CD4-positive, alpha-beta T cell (primary cell): ENCODE results near the gene MAMLD1. TPM values are rescaled to one million over a fixed set of nuclear protein-coding genes. Genes with fewer than 3 reads are reported as not detected.

Experiments used
- ATAC-seq: fragments of 200-7000 bp; cut with Tn5 transposase; one replicate; pipeline ENCODE4 v1.10.0; 2022; ENCODE audit warnings: mild to moderate bottlenecking; ENCODE audit not compliant: poor library complexity
- CTCF ChIA-PET: fragments of 350-600 bp; sonication (Branson Sonifier 250); formaldehyde crosslinking; loops from one replicate; lab custom pipeline; 2021; ENCODE audit warnings: antibody characterized with exemption, inconsistent platforms; lab: Charles Lee
- POLR2A ChIA-PET: fragments of 350-600 bp; sonication (Branson Sonifier 250); formaldehyde crosslinking; loops from one replicate; lab custom pipeline; 2021; ENCODE audit warnings: antibody characterized with exemption, inconsistent platforms; lab: Charles Lee
- DNase-seq, 14 experiments: peaks; one replicate each; pipeline ENCODE4 v3.0.0-alpha.2; 2013 to 2020; ENCODE audit warnings: mixed read lengths in 2 of 14
- H3K27ac ChIP-seq, 2 donors: one replicate each; pipeline versions ENCODE4 v1.5.1 to v1.7.0; 2013; ENCODE audit warnings: low read length in 2 of 2, low read depth in 1 of 2, mild to moderate bottlenecking in 1 of 2
- H3K27me3 ChIP-seq, 2 experiments: 1 replicate in 1 of 2; 2 replicates in 1 of 2; pipeline versions ENCODE4 v1.6.1 to v1.7.0; 2013; ENCODE audit warnings: low read length in 2 of 2, control low read depth in 1 of 2, mild to moderate bottlenecking in 1 of 2, moderate library complexity in 1 of 2; ENCODE audit not compliant: insufficient read depth in 2 of 2, control insufficient read depth in 1 of 2
- H3K36me3 ChIP-seq: one replicate; pipeline ENCODE4 v1.6.1; 2013; ENCODE audit warnings: low read length, control low read depth; ENCODE audit not compliant: insufficient read depth
- H3K4me1 ChIP-seq: one replicate; pipeline ENCODE4 v1.6.1; 2013; ENCODE audit warnings: low read length, control low read depth; ENCODE audit not compliant: insufficient read depth
- H3K4me3 ChIP-seq: one replicate; pipeline ENCODE4 v1.5.1; 2013; ENCODE audit warnings: mild to moderate bottlenecking, low read length, moderate library complexity
- H3K9me3 ChIP-seq, 2 experiments: 1 replicate in 1 of 2; 2 replicates in 1 of 2; pipeline versions ENCODE4 v1.6.1 to v1.7.0; 2013; ENCODE audit warnings: low read length in 2 of 2, mild to moderate bottlenecking in 2 of 2, control low read depth in 1 of 2, moderate library complexity in 1 of 2; ENCODE audit not compliant: control insufficient read depth in 1 of 2, insufficient read depth in 1 of 2
- H3K27ac Mint-ChIP-seq: one replicate; pipeline ENCODE4 v1.8.0; 2020; ENCODE audit warnings: mixed read lengths
- H3K27me3 Mint-ChIP-seq: one replicate; pipeline ENCODE4 v1.8.0; 2021; ENCODE audit warnings: mixed read lengths
- H3K36me3 Mint-ChIP-seq: one replicate; pipeline ENCODE4 v1.8.0; 2021; ENCODE audit warnings: low read depth, mixed read lengths
- H3K4me1 Mint-ChIP-seq: one replicate; pipeline ENCODE4 v1.8.0; 2021; ENCODE audit warnings: low read depth, mixed read lengths
- H3K4me3 Mint-ChIP-seq: one replicate; pipeline ENCODE4 v1.8.0; 2020; ENCODE audit warnings: mild to moderate bottlenecking, mixed read lengths
- H3K9me3 Mint-ChIP-seq: one replicate; pipeline ENCODE4 v1.8.0; 2020; ENCODE audit warnings: mixed read lengths
- intact Hi-C, 2 experiments: fragments of 100-400 bp; cut with DNase I in 1 of 2; cut with micrococcal nuclease in 1 of 2; formaldehyde crosslinking; loops; one replicate each; pipeline versions ENCODE4 v1.15.1 to v1.9.0; 2023 to 2025; cut with DNase I, micrococcal nuclease
- total RNA-seq, 174 experiments: library from RNA in 2 of 174; stranded (reverse) in 2 of 174; gene quantifications; one replicate each; pipeline ENCODE4 v1.2.3 and lab custom pipeline; 2021 to 2026
- TF ChIP-seq, protein P1 (sequence below): fragments of 200-600 bp; IDR thresholded peaks from one replicate; pipeline ENCODE4 v1.8.0; 2022; ENCODE audit warnings: antibody characterized with exemption, mild to moderate bottlenecking

MAMLD1 gene
- total RNA-seq, 2 experiments from 2014 or later = 0.45 to 0.96 TPM

DNA sequence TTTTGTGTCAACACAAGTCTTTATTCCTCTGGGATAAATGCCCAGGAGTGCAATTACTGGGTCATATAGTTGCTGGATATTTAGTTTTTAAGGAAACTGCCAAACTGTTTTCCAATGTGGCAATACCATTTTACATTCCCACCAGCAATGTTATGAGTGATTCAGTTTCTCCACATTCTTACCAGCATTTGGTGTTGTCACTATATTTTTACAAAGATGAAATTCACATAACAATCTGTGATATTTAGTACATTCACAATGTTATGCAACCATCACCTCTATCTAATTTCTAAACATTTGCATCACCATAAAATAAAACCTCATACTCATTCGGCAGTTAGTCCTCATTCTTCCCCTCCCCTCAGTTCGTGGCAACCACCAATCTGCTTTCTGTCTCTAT is 75.0 kb downstream of the MAMLD1 start:
- no peaks in the 10 kb centered on the region for H3K4me1 Mint-ChIP-seq
- TF ChIP-seq, protein P1, sequence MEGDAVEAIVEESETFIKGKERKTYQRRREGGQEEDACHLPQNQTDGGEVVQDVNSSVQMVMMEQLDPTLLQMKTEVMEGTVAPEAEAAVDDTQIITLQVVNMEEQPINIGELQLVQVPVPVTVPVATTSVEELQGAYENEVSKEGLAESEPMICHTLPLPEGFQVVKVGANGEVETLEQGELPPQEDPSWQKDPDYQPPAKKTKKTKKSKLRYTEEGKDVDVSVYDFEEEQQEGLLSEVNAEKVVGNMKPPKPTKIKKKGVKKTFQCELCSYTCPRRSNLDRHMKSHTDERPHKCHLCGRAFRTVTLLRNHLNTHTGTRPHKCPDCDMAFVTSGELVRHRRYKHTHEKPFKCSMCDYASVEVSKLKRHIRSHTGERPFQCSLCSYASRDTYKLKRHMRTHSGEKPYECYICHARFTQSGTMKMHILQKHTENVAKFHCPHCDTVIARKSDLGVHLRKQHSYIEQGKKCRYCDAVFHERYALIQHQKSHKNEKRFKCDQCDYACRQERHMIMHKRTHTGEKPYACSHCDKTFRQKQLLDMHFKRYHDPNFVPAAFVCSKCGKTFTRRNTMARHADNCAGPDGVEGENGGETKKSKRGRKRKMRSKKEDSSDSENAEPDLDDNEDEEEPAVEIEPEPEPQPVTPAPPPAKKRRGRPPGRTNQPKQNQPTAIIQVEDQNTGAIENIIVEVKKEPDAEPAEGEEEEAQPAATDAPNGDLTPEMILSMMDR = no peak

DNA sequence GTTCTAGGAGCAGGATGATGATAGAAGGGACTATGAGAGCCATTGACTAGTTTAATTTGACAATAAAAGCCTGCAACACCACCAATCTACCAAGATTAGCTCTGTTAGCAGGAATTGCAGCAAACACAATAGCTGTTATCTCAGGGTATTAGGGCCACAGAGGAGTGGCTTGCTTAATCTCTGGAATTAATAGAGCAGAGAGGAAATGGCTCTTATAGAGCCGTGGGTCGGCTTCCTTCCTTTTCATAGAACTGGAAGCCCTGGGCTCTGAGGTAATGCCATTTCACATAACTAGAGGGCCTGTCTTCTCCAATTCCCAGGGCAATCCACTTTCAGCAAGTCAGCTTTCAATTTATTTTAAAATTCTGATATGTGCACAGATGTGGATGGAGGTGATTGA is 83.0 kb downstream of the MAMLD1 start:
- TF ChIP-seq, protein P1 = no peak
- no peak overlapping the region for H3K27ac Mint-ChIP-seq
- Histone ChIP-seq H3K9me3 (no peaks in the 10 kb centered on the region), H3K36me3 (no peaks in the 10 kb centered on the region), H3K4me1 (peaks cover 13% of the 10 kb centered on the region), H3K27ac (no peak overlapping the region), H3K27me3 (no peaks in the 10 kb centered on the region), H3K4me3 (no peak overlapping the region)
- no peaks in the 10 kb centered on the region for H3K36me3 Mint-ChIP-seq
- ChIA-PET POLR2A (no interaction called here), CTCF (interaction anchor here (1.5 kb wide), 1 partner anchor 27 kb away, joined by 3 read pairs; no protein-coding TSS in a partner anchor)
- ATAC-seq (no peak), DNase-seq (no peak)
- H3K9me3 Mint-ChIP-seq = no peaks in the 10 kb centered on the region
- no peak overlapping the region for H3K4me3 Mint-ChIP-seq
- no peaks in the 10 kb centered on the region for H3K27me3 Mint-ChIP-seq
- intact Hi-C loops = no loop called here
- peaks cover 5% of the 10 kb centered on the region for H3K4me1 Mint-ChIP-seq

More for the DNA sequence above, 75.0 kb downstream of the MAMLD1 start:
- no peaks in the 10 kb centered on the region for H3K36me3 ChIP-seq
- POLR2A ChIA-PET = no interaction called here
- H3K27me3 ChIP-seq = no peaks in the 10 kb centered on the region
- H3K27ac Mint-ChIP-seq = no peak overlapping the region
- no peaks in the 10 kb centered on the region for H3K9me3 ChIP-seq
- no peak for DNase-seq
- H3K27me3 Mint-ChIP-seq = no peaks in the 10 kb centered on the region
- H3K36me3 Mint-ChIP-seq = no peaks in the 10 kb centered on the region
- ATAC-seq = no peak
- no peak overlapping the region for H3K27ac ChIP-seq
- CTCF ChIA-PET = no interaction called here
- H3K9me3 Mint-ChIP-seq = no peaks in the 10 kb centered on the region
- H3K4me1 ChIP-seq = no peaks in the 10 kb centered on the region
- H3K4me3 Mint-ChIP-seq = no peak overlapping the region
- intact Hi-C loops = no loop called here
- no peak overlapping the region for H3K4me3 ChIP-seq

DNA sequence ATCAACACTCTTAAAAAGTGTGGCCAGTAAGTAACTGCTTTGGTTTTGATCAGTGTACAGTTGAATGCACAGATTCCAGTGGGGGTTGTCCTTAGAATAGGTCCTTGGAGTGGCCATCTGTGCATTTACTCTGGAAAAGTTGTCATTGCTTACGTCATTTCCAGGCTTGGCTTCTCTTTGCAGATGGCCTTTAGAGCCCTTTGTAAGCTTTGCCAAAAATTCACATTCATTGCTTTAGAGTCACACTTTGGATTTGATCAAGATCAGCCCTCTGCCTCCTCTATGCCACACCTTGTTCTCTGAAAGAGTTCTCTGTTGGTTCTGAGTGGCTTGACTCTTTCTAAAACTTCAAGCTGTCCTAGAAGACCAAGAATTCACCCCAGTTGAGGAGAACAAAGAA is 83.9 kb downstream of the MAMLD1 start:
- H3K9me3 Mint-ChIP-seq = no peaks in the 10 kb centered on the region
- intact Hi-C loops = no loop called here
- ChIA-PET CTCF (no interaction called here), POLR2A (no interaction called here)
- ATAC-seq (no peak), DNase-seq (no peak)
- no peak overlapping the region for H3K27ac Mint-ChIP-seq
- H3K4me3 ChIP-seq = no peak overlapping the region
- no peaks in the 10 kb centered on the region for H3K9me3 ChIP-seq
- H3K27me3 Mint-ChIP-seq = no peaks in the 10 kb centered on the region
- no peaks in the 10 kb centered on the region for H3K36me3 ChIP-seq
- no peak overlapping the region for H3K27ac ChIP-seq
- no peaks in the 10 kb centered on the region for H3K36me3 Mint-ChIP-seq
- no peak overlapping the region for H3K4me3 Mint-ChIP-seq
- H3K4me1 Mint-ChIP-seq = peaks cover 5% of the 10 kb centered on the region
- H3K4me1 ChIP-seq = peaks cover 14% of the 10 kb centered on the region
- H3K27me3 ChIP-seq = no peaks in the 10 kb centered on the region
- TF ChIP-seq, protein P1 = no peak
